ENCODE results near the gene PPIF.

GRCh38 chr10:79331709-79332108, 15.6 kb upstream of the PPIF start:
- TF ChIP-seq, protein P1, sequence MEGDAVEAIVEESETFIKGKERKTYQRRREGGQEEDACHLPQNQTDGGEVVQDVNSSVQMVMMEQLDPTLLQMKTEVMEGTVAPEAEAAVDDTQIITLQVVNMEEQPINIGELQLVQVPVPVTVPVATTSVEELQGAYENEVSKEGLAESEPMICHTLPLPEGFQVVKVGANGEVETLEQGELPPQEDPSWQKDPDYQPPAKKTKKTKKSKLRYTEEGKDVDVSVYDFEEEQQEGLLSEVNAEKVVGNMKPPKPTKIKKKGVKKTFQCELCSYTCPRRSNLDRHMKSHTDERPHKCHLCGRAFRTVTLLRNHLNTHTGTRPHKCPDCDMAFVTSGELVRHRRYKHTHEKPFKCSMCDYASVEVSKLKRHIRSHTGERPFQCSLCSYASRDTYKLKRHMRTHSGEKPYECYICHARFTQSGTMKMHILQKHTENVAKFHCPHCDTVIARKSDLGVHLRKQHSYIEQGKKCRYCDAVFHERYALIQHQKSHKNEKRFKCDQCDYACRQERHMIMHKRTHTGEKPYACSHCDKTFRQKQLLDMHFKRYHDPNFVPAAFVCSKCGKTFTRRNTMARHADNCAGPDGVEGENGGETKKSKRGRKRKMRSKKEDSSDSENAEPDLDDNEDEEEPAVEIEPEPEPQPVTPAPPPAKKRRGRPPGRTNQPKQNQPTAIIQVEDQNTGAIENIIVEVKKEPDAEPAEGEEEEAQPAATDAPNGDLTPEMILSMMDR (conservative IDR thresholded peaks at IDR 0.05 in 1 of 2, IDR thresholded peaks at IDR 0.05 in 1 of 2; ENCODE audit: extremely low read depth in 1 of 2, insufficient read depth in 1 of 2, low read depth in 1 of 2, low read length in 2 of 2): no peak
- no peak for TF ChIP-seq EZH2 (IDR thresholded peaks at IDR 0.05; ENCODE audit: borderline replicate concordance, low read length)
